Measurements from ENCODE around the gene FGF14.

GRCh38 chr13:102131246-102131645 lies 270.6 kb downstream of the FGF14 start:
- TF ChIP-seq CTCF (IDR thresholded peaks at IDR 0.05) (no peak), POLR2A (IDR thresholded peaks at IDR 0.05) (no peak)
